NK-92 treated with Interleukin-12 subunit alpha and Interleukin-12 subunit beta, amount 100 ng/mL, for 24 hours (cell line): ENCODE measurements around the gene SP2.

ENCODE experiments used
- DNase-seq: peaks from one replicate; lab custom pipeline; 2025; lab: John Stamatoyannopoulos, UW

Gene SP2

DNA sequence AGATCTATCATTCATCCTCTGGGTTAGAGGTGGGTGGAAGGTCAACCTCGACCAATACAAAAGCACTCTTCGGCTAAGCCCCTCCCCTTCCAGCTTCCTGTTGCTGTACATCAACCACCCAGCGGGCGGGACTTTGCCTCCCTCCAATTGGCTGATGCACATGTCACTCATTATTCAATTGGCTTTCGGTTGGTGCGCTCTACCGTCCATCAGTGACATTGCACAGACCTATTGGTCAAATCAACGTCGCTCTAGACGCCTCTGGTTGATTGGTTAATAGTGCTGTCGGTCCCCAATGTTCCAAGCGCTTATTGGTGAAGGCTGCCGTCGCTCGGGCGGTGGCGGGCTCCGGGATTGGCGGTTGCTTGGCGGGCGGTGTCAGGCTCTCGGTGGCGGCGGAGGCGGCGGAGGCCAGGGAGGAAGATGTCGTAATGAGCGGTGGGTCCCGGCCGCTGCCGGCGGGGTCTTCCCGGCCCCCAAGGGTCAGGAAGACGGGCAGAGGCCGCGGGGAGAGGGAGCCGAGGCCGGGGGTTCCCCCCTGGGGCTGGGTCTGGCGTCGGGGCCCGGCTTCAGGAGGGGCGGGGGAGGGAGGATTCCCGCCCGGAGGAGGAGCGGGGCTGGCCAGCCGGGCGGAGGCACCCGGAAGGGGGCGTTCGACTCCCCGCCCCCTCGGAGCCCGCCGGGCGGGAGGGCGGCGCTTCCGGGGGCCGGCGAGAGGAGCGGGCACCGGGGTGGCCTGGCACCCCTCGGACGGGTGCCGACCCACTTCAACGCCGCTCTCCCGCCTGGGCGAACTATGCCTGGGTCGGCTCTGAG, at the start of gene SP2:
TSS of gene SP2 (plus strand) at position 381 of the 816 bp plus-strand sequence. CDS start at position 432, 51 bp downstream.
- DNase-seq: peak; percentile 100

DNA sequence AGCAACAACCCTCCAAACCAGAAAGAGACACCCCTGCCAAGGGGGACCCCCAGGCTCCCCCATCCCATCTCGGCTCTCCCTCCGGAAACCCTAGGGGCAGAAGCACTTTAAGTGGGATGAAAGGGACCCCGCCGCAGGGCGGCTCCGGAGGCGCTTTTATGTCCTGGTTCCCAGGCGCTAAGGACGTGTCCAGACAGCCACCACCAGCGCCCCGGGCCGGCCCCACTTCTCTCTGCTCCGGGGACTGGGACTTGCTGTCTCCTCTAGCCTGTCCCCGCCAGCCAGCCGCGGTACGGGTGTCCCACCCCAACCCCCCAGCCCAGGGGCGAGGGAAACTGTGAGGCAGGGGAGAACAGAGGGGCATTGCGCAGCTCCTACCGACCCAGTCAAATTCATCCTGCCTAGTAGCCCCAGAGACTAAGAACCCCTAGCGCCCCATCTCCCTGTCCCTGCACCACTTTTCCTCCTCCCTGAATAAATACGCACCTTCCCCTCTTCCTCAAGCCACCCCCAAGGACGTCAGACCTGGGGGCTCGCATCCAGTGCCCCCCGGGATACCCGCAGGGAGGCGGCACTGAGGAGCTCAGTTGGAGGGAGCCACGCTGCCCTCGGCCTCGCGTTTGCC, 49.2 kb upstream of the SP2 start:
- DNase-seq: no peak

DNA sequence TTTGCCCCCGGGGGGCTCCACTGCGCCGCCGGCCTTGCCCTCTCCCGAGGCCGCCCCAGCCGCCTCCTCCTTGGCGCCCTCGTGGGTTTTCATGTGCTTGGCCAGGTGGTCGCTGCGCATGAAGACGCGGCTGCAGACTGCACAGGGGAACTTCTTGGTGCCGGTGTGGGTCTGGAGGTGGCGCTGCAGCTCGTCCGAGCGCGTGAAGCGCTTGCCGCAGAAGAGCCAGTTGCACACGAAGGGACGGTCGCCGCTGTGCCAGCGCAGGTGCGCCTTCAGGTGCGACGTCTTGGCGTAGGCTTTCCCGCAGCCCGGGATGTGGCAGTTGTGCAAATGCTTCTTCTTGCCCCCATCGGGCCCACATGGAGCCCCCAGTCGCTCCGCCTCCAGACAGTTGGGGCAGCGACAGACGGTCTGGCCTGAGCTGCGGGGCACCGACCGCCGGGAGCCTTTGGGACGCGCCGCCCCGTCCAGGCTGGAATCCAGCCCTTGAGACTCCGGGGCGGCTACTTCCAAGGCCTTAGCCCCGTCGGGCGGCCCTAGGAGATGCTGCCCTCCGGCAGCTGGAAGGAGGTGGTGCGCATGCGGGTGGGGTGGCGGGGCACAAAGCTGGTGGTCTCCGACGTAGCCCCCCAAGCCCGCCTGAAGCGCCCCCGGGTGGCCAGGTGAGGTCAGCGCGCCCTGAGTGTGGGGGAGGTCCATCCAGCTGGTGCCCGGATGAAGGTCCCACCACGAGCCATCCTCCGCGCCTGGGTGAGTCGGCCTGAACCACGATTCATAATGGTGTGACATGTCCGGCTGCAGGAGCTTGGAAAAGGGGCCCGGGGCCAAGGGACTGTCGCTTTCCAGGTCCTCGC, 48.5 kb upstream of the SP2 start:
- DNase-seq: no peak

DNA sequence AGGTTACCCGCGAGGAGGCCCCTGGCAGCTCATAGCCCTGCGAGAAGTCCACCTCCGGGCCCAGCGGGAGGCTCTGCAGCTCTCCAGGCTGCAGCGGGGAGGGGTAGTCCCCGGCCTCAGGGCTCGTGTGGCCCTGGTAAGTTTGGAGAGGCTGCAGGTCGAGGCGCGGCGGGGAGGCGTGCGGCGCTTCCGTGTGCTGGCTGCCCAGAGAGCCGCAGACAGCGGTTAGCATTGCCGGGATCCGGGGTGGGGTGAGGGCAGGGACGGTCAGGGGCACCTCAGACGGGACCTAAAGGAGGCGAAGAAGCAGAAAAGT, 47.9 kb upstream of the SP2 start:
- no peak for DNase-seq

DNA sequence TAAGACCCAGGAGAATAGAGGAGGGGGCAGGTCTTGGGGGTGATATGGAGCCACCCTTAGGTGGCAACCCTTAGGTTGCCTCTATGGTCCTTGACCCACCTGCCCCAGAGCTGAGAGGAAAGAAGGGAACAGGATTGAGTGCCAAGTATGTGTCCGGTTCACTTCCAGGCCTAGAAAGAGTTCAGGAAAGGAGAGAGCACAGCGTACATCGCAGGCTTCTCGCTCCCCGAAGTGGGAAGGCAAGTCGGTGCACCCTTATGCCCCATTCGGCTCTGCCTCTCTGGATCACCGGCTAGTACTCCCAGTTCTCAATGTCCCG, 45.7 kb upstream of the SP2 start:
- no peak for DNase-seq

DNA sequence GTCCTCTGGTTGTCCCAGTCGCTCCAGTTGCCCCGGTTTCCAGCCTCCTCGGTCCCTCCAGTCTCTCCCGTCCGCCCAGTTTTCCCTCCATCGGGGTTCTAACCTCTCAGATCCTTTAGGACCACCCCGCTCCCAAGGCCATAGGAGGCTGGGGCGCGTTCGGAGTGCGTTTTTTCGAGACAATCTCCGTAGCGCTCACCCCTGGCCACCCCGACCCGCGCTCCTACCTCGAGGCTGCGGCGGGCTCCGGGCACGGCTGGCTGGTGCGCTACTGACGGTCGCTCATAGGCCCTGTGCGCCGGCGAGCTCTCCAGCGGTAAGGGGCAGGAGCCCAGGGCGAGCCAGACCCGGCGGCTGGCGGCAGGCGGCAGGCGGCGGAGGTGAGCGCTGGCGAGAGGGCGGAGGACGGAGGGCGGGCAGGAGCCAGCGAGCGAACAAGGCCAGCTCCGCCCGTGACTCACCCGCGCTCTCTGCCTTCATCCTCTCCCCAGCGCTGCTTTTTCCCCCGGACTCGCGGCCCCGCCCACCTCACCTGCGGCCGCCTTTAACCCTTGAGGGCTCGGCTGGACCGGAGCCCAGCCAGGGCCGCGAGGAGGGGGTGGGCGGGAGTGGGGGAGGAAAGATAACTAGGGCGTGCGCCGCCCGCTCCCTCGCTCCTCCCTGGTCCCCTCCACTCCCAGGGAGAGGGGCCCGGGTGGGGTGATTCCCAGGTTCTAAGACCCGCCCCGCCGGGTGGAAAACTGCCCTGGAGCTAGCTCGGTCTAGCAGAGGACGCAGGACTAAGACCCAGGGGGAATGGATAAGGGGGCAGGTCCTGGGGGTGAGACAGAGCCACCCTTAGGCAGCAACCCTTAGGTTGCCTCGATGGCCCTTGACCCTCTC, 45.1 kb upstream of the SP2 start, which contains the start of gene SP6:
TSS of gene SP6 (minus strand) at position 472 of the 882 bp plus-strand sequence. CDS start 2,734 bp downstream, outside the sequence.
- no peak for DNase-seq

DNA sequence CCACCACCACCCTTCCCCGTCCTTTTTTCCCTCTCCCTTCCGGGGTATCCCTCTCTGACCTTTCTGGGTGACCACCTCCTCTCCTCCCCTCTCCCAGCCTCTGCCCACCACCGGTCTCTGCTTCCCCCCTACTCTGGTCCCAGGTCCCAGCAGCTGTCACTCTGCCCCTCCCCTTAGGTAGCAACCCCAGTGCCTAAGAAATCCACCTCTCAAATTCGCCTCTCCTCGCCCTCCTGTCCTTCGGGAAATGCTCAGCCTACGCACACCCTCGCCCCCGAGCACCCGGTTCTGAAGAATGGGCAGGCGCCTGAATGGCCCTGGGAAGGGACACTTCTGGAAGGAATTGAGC, 44.3 kb upstream of the SP2 start:
- DNase-seq: no peak

DNA sequence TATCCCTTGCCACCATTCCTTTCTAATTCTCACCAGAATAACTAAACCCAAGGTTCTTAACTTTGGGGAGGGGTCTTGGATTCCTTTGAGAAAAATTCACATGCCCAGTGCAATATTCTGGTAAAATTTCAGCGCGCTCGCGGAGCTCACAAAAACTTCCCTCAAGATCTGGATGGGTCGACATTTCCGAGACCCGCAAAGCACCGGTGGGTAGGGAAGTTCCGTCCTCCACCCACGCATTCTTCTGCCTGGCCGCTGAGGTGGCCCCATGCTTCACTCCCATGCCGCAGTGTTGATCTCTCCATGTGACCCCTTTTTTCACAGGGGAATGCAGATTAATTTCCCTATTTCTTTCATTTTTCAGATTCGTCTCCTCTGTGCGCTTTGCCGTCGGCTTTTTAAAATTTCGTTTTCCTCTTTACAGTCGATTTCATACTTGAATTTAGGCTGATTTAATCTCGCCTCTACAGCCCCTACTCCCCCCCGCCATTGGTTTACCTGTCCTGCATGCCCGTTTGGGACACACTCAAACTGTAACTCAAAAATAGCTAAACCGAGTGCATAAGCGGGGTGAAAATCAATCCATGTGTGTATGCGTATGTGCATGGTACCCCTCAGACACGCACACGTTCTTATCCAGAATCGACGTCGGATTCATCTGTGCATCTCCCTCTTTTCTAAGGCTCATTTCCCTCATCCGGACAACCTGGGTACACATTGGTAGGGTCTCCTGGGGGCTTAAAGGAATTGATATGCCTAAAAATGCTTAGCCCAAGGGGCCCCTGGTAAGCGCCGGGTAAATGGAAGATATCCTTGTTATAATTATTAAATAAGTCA, 43.7 kb upstream of the SP2 start:
- DNase-seq: no peak

DNA sequence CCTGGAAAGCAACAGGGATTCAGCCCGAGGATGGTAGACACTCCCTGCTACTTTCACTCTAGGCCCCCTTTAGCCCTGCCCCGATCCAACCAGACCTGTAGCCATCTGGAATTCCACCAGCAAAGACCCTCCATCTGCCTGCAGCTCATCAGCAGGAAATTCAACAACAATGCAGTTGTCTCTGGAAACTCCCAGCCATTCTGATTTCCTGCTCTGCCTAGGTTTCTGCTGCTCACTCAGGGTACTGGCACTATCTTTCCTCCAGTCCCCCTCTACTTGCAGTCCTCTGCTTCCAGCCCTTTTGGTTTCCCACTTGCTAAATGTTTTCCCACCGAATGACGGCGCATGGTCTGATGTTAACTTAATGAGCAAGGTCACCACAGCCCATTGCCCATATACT, 42.4 kb upstream of the SP2 start:
- no peak for DNase-seq

DNA sequence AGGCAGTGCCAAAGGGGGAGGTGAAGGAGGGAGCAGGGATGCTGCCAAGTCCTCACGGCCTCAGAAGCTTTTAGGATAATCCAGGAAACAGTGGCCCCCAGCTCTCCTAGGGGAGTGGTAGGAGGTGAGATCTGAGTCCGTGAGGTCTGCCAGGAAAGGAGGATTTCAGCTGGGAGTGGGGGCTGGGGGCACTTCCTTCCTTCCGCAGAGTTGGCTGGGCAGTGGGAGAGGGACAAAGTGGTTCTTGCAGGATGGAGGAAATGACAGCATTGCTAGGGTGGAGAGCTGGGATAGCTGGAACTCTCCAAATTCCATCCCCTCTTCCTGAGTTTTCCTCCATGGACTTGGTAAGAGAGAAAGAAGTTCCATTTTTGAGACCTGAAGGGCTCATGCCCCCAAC, 40.3 kb upstream of the SP2 start:
- DNase-seq: no peak

DNA sequence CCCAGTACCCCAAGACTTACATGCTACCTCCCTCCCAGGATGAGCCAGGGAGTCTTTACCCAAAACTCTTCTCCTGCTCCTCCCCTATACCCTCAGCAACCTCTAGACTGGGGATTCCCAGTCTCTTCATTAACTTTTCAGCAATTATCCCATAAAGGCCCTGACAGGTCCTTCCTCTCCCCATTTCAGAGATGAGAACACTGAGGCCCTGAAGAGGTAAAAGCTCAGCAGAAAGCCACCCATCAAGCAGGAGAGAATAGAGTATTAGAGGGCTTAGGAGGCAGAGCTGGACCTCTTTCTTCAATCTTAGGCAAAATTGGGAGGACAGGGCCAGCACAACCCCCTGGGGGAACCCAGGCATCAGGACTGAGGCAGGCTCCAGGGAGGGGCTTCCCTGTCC, 39.2 kb upstream of the SP2 start:
- DNase-seq: no peak

DNA sequence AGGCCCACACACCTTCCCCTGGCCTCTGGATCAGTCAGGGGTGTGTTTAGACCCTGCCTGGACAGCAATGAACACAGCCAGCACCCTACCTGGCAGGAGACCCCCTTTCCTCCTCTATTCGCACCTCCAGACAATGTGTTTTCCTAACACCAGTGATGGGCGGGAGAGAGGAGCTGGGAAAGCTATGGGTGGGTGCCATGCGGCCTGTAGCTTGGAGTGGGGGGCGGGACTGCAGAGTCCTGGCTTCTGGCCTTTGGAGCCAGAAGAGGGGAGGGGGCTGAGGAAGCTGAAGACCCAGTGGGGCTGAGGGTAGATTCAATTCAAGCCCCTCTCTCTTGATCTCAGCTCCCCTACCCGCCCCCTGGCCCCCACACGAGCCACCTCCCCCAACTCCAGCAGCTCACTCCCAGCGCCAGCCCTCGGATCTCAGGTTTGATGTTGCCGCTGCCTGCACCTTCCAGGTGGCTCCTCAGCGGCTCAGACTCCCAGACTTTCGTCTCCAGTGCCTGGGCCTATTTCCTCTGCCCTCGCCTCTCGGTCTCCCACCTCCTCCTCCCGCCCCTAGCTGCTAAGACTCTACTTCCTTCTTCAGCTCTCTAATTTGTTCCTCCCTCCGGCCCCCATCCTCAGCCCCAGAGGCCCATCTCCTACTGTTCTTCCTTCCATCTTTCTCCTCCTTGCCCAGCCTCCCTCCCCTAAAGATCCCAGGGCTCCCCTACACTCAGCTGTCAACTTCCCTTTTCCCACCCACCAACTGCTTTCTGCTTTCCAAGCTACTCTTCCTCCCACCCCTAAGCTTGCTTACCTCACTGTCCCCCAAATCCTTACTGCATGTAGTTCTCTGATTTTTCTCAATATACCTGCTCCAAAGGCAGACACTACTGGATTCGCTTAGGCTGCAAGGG, 38.2 kb upstream of the SP2 start:
- no peak for DNase-seq

DNA sequence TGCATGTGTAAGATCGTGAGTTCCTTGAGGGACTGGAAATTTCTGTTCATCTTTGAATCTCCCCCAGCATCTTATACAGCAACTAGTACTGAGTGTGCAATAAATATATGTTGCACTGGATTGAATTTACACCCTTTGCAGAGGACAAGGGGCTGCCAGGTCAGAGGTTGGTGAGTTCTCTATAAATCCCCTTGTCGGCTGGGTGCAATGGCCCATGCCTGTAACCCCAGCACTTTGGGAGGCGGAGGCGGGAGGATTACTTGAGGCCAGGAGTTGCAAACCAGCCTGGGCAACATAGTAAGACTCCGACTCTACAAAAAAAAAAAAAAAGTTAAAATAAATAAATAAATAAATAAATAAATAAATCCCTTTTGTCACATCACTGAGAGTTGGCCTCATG, 35.6 kb upstream of the SP2 start:
- no peak for DNase-seq

DNA sequence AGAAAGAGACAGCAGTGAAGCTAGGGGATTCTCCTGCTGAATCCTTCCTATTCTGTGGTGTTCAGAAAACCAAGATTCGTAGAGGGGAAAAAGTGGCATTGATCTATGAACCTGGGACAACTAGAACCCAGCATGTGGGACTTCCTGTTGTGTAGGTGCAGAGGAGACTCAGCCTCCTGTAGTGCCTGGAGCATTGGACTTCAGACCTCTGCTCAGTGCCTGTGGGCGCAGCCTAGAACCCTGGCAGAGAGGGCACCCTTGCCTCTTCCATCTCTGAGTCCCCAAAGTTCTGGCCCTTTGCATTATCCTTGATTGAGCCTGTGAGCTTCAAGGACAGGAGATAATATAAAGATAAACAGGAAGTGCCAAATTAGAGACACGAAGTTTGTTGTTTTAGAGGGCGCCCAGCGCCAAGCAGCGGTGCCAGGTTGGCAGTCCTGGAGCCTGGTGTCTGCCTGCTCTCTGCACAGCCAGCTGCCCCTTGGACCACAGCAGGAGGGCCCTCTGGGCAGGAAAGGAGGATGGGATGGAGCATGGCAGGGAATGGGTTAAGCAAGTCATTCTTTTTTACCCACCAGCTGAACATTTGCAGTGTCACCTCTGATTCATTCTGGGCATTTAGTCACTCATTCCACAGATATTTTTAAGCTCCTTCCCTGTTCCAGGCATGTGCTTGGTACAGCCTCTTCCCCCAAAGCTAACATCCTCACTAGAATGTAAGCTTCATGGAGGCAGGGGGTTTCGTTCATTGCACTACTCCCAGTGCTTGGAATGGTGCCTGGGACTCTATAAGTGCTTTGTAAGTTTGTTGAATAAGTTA, 33.2 kb upstream of the SP2 start:
- no peak for DNase-seq

DNA sequence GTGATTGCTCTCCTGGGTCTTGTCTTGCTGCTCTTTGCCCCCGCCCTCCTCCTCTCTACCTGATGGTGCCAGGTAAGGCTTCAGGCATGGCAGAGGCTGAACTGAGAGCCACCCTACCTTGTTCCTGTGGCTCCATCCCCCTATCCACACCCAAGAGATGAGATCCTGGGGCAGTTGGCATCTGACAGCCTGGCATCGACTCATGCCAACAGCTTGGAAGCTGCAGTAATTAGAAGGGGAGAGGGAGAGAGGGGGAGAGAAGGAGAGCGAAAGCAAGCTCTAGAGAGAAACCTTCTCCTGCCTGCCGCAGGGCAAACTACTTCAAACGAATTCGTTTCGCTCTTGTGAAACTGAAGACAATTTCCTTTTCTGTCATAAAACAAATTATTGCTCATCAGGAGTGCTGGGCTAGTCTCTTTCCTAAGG, 31.2 kb upstream of the SP2 start:
- no peak for DNase-seq

DNA sequence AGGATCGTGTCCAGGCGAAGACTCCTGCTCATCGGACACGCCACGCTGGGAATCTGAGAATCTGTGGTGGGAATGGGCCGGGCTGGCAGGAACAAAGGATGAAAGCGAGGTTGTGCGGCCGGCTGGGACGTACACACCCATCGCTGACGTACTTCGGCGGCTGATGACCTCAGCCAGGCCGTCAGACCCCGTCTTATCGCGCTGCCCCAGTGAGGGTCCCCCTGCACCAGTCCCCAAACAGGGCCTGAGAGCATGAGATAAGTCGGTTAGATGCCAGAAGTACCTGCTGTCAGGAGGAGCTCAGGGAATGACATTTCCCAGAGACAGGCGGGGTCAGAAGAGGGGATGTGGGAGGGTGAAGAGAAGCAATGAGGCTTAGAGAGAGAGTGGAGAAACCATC, 29.1 kb upstream of the SP2 start:
- no peak for DNase-seq

DNA sequence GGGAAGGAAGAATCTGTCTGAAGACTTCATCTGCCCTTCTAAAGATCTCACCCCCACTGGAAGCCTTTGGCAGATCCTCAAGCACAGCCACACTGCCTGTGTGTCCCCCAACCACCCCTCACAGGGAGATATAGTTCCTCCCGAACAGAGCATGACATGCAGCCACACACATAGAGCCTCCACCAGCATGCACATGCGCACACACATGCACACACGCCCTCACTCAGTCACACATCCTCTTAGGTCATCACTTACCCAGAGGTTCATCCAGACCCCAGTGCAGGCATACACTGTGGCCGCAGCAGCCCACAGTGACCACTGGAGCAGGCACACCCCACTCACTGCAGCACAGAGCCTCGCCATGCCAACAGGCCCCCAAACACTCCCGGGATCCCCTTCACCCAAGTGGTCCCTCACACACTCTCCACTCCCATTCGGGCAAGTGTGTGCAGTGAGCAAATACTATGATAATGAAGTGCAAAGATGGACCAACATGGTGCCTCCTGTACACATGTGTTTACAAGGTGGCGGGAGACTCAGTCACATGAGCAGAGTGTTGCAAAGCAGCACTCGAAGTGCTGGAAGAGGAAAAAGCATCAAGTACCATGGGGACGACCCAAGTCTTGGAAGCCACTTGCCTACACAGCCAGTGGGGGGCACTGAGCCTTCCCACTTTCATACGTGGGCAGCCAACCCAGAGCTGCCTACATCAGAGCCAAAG, 28.1 kb upstream of the SP2 start:
- no peak for DNase-seq

DNA sequence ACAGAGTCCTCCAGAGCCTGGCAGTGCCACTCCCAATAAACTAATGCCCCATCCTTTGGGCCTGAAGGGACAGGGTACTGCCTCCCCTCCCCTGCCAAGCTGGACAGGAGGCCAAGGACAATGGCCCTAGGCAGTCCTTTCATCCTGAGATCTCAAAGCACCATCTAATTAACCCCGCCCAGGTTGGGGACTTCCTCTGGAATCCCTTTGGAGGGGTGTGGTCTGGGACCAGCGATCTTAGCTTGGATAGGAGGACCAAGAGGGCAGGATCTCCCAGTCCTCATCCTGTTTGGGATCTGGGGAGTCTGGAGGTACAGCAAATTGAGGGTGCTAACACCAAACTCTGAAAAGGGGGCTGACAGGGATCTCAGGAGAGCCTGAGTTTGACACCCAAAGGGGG, 26.9 kb upstream of the SP2 start:
- no peak for DNase-seq

DNA sequence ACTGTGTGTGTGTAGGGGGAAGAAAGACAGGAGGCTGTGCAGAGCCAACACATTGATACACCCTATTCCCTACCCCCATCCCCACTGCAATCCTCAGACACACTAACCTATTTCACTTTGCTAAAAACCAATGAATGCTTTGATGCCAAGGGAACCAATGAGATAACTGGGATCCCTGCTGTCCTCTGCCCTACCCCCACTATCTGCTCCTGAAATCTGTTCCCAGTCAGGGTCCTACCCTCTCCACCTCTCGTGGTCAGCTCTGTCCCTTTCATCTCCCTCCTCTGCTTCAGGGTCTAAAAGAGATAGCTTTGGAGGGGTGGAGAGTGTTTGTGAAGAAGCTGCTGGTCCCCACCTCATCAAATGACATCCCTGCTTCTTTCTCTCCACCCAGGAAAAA, 26.0 kb upstream of the SP2 start:
- DNase-seq: no peak
